T-helper 2 cell treated with Interferon-gamma antibody and Interleukin-4, amounts not matched to agents 100 ng/mL and 5 ng/mL, for 36 hours (primary cell): ENCODE results near the gene UQCC2. TPM values are rescaled to one million over a fixed set of nuclear protein-coding genes. Genes with fewer than 3 reads are reported as not detected.

Source experiments
- intact Hi-C: fragments of 100-400 bp; cut with micrococcal nuclease; formaldehyde crosslinking; loops from one replicate; pipeline ENCODE4 v1.15.1; 2023
- total RNA-seq: library from RNA; stranded (reverse); gene quantifications from 2 replicates; pipeline ENCODE4 v1.2.3, GENCODE V29; 2022

Gene UQCC2
- total RNA-seq, result 100 and 106 TPM in 2 replicates

DNA sequence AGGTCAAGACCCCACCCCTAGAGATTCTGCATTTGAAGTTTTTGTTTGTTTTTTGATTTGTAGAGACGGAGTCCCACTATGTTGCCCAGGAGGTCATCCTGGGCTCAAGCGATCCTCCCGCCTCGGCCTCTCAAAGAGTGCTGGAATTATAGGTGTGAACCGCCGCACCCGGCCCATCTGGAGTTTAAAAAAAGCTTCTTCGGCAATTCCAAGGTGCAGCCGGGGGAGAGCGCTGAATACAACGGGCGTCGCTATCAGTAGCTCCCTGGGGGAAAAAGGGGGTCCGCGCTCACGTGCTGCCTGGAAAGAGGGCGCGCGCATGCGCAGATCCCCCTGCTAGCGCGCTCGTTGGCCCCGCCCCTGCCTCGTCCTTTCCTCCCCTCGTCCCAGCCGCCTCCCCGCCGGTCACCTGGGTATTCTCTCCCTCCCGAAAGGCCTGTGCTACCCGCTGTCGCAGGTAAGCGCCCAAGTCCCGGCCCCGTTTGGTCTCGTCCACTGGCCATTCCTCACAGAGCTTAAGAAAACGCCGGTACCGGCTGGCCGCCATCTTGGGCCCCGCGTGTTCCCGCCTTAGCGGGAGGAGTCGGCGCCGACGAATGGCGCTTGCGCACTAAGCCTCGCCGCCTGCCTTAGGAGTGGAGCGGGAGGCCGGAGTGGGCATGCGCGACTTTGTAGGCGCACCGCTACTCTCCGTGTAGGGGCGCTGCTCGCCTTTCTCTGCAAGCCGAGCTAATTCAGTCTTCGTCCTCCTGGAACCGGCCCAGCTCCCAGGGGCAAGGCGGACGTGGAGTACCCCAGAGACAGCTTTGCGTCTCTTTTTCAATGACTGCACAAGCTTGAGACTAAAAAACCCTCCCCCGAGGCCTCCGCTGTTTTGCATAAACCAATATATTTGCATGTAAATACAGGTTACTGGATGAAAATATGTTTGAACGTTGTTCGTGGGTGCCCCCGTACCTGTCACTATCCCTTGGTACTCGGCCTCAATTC, at the start of gene UQCC2:
Gene UQCC2 (minus strand): TSS at position 561 of the 990 bp plus-strand sequence. CDS start 14 bp downstream, at position 547.
- intact Hi-C loops, result loop anchor here (1.0 kb wide), 2 partner anchors 33 to 78 kb away; partner anchors contain the start of gene LEMD2

DNA sequence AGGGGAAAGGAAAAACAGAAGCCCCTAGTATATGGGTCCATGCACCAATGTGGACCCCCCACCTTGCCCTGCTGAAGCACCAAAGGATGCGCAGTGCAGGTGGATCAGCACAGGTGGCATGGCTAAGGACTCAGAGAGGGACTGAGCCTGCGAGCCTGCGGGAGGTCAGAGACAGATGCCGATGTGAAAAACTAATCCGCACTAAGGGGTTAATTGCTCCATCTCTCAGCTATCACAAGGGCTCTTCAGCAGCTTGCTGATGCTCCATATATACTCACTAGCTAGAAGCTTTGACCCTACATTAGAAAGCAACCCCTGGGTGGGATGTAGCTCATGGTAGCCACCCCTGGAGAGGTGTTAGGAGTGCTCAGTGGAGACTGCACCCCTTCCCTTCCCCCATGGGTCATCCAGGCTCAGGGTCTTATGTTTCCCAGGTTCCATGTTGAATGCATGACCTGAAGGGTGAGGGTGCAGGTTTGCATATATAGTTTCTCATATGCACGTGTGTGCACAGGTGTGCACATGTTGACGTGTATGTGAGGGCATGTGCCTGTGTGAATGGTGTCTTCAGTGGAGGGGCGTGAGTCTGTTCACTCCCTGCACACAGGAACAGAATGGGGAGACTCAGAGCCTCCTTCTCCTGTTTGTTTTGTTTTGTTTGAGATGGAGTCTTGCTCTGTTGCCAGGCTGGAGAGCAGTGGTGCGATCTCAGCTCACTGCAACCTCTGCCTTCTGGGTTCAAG, 48.6 kb upstream of the UQCC2 start:
- intact Hi-C loops, result loop anchor here (5.0 kb wide), 1 partner anchor 173 kb away; no protein-coding TSS in a partner anchor

DNA sequence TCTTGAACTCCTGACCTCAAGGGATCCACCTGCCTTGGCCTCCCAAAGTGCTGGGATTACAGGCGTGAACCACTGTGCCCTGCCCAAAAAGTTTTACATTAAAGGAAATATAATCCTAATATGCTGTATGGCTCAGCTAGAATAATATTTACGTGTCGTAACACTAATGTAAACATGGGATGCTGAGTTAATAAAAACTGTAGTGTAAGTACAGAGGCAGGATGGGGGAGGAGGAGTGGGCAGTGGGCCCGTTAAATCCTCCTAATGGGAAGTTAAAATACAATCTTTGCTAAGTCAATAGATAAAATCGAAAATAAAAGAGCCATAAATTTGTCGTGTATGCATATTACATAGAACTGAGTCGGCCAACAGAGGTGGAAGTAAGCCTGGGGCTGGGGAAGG, 47.3 kb upstream of the UQCC2 start:
- intact Hi-C loops, result no loop called here

DNA sequence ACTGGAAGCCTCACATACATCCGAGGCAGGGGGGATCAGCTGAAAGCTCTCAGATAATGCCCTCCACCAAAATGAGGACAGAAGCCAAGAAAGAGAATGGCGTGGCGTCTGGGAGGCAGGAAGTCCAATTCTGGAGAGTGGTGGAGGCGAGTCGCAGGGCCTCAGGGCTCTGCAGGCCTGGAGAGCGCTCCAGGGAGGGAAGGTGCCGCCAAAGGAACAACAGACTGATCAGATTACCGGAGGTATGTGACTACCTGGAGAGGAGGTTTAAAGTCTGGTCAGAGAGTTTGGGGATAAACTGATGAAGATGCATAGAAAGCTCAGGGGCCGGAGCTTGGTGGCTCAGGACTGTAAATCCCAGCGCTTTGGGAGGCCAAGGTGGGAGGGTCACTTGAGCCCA, 46.4 kb upstream of the UQCC2 start:
- intact Hi-C loops, result no loop called here

DNA sequence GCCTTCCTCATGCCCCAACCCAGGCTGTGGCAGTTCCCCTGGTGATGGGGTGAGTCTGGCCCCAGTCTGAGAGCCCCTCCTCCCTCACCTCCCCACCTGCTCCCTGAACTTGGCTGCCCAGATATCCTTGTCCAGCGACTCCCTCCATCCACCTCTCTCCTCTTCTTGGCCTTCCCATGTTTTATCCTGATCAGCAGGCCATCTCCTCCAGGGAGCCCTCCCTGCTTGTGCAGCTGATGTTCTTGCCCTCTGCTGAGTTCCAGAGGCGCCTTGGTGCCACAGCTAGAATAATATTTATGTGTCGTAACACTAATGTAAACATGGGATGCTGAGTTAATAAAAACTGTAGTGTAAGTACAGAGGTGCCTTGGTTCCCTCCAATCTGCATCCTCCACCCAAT, 45.6 kb upstream of the UQCC2 start:
- intact Hi-C loops, result no loop called here

DNA sequence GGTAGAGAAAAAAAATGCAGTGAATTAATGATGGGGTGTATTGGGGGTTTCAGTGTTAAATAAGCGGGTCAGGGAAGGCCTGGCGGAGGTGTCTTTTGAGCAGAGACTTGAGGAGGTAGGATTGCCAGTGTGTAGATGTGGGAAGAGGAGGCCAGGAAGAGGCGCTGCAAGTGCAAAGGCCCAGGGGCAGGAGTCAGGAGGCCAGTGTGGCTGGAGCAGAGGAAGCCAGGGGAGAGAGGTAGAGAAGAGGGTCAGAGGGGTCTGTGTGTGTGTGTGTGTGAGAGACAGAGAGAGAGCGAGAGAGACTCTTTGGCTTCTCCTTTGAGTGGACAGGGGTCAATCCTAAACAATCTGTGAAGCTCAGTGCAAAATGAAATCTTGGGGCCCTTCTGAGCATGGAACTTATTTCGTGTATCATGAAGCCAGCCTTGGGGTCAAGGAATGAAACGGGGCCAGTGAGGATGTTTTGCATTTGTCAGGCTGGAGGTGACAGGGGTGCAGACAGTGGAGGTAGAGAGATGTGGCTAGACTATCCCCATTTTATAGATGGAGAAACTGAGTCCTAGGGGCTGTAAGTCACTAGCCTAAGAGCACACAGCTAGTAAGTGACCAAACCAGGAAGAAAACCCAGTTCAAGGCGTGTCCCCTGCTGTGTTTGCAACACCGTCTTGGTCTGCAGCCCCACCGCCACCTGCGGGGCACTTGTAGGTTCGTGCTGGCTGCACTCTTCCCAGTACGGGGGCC, 44.9 kb upstream of the UQCC2 start:
- intact Hi-C loops, result no loop called here

DNA sequence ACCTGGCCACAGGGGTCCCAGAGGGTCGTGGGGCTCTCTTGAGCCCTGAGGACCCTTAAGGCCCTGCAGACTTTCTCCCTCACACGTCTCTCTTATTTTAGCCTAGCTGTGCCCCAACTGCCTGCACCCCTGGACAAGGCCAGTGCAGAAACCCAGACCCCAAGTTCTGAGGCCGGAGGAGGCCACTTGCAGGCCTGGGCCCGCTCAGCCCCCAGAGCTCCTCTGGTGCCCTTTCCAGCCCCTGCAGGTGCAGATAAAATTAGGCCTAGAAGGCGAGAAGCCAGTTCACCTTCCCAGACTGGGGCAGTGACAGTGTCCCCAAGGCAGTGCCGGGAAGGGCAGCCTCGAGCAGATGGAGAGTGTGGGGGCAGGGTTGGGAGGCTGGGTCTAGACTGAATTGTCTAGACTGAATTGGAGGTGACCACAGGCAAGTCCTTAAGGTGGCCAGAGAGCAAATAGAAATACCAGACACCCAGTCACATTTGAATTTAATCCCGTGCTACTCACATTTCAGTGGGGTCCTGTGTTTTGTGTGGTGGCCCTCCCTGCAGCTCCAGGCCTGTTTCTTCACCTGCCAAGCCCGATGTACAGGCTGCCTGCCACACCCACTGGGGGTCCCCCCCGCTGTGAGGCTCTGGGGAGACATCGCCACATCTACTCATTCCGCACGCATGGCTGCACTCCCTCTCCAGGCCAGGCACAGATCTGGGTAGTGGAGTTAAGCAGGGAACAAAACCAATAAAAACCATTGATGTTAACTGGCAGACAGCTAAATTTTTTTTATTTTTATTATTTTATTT, 43.8 kb upstream of the UQCC2 start:
- intact Hi-C loops, result no loop called here

DNA sequence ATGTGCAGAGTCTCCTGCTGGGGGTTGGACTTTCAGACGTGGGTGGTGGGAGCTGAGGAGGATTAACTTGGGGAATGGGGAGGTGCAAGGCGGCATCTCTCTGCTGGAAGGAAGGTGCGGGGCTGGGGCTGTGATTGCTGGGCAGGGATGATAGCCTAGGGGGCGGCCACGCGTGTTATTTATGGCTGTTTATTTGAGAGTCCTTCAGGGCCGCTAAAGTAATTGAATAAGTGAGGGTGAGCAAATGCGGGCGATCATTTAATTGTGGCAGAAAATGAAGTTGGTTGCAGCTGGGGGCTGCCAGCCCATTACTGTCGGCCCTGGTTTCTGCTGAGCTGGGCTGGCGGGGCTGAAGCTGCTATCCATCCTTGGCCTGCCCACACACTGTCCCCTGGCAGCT, 42.7 kb upstream of the UQCC2 start:
- intact Hi-C loops, result no loop called here

DNA sequence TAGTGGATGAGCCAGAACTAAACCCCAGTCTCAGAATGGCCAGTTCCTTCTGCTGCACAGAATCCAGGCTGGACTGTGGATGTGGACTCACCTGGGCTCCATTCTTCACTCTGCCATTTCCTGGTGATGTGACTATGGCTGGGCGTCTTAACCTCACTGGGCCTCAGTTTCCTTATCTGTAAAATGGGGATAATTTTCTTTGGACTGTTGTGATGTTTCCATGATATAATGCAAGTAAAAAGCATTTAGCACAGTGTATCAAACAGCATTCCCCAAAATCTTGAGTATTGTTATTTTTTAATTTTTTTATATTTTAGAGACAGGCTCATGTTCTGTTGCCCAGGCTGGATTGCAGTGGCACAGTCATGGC, 41.1 kb upstream of the UQCC2 start:
- intact Hi-C loops, result no loop called here

DNA sequence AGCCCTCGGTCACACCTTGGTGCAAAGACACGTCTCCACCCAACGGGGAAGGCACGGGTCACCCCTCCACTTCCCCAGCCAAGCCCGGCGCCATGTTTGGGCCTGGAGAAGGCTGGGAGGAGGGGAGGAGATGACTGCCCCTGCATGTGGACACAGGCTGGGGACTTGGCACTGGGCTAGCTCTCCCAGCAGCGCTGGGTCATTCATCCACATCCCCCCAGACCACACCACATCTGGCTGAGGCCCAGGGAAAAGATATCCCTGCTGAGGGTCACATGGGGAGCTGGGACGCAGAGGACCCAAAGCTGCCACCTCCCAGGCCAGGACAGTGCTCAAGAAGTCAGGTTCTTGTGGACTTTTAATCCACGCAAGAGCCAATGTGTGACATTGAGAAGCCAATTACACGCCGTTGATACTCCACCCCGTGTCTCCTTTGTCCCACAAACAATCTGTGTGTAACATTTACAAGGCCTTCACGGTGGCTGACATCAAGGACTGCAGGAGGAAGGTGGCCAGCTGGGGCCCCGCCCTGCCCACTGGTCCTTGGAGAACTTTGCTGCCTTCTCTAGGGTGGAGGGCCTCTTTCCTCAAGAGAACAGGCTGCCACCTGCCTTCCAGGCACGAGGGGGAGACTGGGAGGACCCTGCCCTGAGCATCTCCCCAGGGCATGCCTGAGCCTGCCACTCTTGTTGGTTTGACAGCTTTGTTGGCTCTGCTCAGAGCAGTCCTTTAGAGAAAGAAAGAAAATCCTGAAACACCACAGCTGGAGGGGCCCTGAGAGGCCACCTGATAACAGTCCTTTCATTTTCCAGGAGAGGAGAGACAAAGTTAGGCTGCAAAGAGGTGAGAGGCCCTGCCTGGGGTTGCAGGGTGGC, 40.5 kb upstream of the UQCC2 start:
- intact Hi-C loops, result no loop called here

DNA sequence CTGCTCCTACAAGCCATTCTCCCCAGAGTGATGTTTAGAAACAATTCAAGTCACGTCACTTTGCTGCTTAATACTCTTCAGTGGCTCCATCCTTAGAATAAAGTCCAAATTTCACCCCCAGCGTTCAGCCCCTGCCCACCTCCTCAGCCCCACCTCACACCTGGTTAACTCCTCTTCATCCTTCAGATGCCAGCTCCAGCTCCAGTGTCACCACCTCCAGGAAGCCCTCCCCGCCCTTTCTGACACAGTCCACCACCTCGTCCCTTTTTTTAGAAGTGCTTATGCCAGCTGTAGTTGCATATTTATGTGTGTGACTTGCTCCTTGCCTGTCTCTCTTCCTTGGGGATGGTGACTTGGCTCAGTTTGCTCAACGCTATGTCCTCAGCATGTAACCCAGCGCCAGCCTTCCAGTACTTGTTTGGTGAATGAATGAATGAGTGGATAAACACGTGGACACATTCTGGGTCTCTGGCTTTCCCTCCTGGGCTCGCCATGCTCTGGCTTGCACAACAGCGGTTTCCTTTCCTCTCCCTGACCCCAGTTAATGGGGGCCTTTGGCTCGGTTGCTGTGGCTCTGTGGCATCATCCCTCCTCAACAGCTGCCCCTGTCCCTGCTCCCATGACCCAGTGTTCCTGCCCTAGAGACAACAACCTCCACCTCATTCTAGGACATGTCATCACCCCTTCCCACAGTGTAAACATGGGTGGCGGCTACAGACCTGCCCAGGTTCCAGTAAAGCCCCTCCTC, 38.9 kb upstream of the UQCC2 start:
- intact Hi-C loops, result no loop called here

DNA sequence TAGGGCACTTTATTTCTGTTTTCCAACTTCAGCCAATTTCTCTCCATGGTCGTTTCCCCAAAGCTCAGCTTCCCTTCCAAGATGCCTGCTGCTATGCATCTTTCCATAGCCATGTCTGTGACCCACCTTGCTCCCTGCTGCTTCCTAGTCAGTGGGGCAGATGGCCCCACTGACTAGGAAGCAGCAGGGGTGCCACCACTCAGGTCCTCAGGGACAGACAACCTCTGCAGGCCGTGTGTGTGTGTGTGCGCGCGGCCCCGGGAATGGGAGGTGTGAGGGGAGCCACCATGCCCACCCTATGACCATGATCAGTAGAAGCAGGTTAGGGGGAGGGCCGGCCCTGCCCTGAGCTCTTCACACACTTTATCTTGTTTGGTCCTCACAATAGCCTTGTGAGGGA, 37.9 kb upstream of the UQCC2 start:
- intact Hi-C loops, result no loop called here

DNA sequence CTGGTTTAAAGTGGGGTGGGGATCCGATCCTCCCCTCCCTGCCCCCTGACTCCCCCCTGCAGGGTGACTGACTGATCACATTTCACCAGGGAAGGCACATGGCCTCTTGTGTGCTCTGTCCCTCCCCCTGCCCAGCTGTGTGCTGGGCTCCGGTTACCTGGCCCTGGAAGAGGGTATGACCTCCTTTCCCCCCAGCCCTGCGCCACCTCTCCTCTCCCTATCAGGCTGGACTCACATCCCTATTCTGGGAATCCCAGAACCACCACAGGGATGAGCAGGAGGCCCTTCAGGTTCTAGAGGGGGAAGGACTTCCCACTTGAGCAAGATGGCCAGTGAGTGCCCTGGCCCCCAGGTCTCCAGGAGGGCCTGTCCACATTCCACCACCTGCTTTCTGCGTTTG, 37.3 kb upstream of the UQCC2 start:
- intact Hi-C loops, result no loop called here

DNA sequence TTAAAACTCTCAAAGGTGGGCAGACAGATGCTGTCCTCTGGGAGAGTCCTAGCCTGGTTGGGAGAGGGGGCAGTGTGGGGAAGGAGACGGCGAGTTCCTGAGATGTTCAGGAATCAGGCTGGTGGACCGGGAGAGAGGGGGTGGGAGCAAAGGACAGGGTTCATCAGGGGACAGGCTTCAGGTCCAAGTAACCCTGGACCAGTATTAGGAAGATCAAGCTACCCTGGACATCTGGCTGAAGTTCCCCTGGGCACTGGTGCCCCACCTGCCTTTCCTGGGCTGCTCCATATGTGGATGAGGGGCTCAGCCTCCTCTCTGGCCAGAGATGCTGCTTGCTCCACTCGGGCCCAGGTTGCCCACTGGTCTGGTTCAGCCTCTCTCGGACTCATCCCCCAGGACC, 36.3 kb upstream of the UQCC2 start:
- intact Hi-C loops, result no loop called here

DNA sequence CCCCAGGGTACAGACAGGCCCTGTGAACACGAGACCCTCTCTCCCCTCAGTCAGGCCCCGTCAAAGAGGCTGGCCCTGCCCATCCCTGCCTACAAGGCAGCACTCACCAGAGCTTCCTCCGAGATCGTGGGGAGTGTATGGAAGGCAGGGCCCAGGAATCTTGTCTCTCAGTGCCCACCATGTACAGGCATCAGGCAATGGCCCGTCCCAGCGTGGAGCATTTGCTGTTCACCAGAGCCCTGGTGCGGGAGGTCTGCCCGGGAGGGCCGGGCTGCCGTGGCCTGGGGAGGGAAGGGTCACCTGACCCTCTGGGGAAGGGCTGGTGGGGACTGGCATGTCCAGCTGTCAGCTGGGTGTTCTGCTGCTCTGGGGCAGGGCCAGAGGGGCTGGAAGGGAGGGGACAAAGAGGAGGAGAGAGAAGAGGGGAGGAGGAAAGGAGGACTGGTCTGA, 35.2 kb upstream of the UQCC2 start, which contains the start of gene IP6K3:
Gene IP6K3 (minus strand): TSS at position 255 of the 450 bp plus-strand sequence. CDS start 11,429 bp downstream, outside the sequence.
- intact Hi-C loops, result no loop called here

DNA sequence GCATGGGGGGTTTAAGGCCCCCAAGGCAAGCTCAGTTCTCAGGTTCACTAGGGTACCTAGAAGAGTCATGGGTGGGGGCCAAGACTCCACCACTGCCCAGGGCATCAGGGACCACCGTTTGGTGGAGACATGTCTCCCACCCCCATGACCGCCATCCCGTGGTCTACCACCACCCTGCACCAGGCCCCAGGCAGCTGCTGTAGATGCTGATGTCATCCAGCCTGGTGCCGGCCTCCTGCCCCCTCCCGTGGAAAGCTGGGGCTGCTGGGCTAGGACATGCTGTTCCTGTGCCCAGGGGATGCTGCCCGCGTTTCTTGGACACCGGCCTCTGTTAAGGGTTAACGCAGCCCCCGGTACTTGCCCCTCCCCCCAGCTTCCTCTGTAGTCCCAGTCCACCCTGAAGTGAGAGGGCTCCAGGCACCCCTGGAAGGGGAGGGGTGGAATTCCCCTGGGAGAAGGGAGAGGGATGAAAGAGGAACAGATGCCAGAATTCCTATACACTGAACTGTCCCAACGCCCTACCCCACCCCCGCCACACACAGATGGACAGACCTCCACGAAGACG, 34.6 kb upstream of the UQCC2 start:
- intact Hi-C loops, result no loop called here

DNA sequence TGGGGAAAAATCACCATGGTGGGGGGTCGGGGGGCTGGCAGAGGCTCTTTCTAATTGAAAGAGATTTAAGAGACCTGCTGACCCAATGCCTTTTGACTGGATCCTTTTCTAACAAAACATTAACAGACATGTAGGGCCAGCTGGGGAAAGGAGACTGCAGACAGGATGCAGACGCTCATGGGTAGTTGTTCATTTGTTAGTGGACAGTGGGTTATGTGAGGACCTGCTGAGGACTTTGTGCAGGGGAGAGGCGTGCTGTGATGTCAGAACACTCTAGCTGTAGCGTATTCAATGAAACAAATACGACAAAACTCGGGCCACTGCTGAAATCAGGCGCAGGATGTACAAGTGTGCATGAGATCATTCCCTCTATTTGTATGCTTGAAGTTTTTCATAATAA, 34.0 kb upstream of the UQCC2 start:
- intact Hi-C loops, result no loop called here

DNA sequence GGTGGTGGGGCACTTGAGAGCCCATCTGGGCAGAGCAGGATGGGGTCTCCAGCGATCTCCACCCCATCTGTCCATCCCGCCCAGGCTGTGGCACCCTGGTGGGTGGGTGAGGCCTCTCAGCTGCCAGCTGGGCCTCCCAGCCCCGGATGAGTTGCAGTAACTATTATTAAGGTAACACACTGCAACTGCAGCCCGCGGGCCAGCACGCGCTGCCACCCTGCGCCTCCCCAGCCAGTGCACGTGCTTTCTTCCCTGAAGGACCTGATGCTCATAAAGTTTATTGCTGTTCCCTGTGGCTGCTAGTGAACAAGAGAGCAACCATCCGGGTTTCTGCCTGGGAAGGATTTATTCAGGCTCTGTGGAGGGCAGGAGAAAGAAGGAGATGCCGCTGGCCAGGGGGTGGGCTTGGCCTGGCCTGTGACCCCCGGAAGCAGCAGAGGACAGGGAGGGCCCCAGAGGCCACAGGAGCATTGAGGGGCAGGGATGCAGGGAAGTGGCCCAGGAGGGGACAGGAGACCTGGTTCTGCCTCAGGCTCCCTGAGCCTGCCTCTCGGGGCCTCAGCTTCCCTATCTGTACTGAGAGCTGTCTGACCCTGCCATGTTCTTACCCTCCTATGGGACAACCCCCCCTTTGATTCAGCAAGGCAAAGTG, 33.5 kb upstream of the UQCC2 start:
- intact Hi-C loops, result loop anchor here (1.0 kb wide), 1 partner anchor 34 kb away; the partner anchor contains the start of gene UQCC2
